Measurements from ENCODE around the gene PTPRD.

Gene PTPRD

DNA sequence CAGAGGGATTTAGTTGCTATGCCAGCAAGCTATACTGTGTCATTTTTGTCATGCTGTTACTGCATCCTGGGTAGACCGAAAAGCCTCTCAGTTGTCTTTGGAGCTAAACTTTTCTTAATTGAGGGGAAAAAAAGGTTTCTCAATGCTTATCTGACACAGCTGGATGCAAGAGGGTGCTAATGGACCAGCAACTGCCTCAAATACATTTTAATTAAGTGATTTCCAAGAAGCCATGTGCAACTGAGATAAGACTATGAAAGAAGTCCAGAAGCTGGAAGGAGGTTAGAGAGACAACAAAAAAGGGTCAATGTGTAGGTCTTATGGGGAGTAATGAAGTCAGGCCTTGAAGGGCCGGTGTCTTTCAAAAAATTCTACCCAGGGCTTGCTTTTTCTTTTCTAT lies 2347.5 kb downstream of the PTPRD start:
- no peak for DNase-seq

Data from CD4-positive, alpha-beta T cell treated with Interleukin-6 for 4 hours (primary cell).